ENCODE results near the gene KANK2. TPM values are rescaled to one million over a fixed set of nuclear protein-coding genes. Genes with fewer than 3 reads are reported as not detected.

The KANK2 gene
- total RNA-seq, 1 experiment from 2014 or later: 88.9 TPM

DNA sequence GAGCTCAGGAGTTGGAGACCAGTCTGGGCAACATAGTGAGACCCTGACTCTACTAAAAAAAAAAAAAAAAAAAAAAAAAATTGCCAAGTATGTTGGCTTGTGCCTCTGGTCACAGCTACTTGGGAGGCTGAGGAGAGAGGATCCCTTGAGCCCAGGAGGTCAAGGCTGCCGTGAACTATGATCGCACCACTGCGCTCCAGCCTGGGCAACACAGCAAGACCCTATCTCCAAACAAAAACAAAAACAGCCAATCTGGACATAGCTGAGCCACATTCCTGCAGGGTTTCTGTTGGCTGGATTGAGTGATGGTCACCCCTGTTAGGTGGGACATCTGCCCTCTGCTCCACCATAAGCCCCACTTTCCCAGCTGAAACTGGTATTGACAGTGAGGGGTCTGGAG lies 28.5 kb upstream of the KANK2 start:
- DNase-seq (ENCODE audit: low read depth): no peak

DNA sequence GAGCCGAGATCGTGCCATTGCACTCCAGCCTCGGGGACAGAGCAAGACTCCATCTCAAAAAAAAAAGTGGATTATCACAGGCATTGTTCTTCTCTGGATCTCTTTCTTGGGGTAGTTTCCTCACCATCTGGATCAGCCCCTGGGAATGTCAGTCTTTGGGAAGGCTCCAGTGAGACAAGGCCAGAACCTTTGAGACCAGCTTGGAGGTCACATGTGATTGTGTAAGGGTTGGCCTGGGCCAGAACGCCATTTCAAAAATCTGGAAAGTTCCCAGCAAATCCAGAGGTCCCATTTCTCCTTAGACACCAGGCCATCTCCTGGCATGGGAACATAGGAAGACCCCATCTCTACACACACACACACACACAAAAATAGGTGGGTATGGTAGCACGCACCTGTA lies 27.8 kb upstream of the KANK2 start:
- DNase-seq (ENCODE audit: low read depth): no peak

DNA sequence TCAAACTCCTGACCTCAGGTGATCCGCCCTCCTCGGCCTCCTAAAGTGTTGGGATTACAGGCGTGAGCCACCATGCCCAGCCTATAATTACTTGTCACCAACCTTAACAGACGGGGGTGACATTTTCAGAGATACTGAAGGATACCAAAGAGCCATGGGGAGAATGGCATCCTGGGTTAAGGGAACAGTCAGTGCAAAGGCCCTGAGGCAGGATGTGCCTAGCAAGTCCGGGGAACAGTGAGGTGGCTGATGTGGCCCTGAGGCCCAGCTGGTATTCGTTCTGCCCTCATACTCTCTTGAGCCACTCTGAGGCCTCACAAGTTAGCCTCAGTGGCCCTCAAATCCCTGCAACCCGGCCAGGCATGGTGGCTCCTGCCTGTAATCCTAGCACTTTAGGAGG lies 27.1 kb upstream of the KANK2 start:
- DNase-seq (ENCODE audit: low read depth): no peak

DNA sequence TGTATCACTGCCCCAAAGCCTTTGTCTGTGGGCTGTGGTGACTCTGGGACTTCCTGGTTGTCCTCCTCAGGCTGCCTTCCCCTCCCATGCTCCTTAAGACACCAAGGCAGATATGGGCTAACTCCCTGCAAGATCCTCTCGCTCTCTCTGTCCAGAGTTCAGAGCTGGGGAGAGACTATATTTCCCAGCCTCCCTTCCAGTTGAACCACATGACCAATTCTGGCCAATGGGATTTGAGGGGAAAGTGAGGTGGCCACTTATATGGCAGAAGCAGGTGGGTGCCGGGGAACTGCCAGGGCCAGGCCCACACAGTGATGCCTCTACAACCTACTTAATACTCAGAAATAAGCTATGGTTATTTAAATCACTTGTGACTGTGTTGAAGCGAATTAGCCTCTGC lies 25.9 kb upstream of the KANK2 start:
- no peak for DNase-seq (ENCODE audit: low read depth)

DNA sequence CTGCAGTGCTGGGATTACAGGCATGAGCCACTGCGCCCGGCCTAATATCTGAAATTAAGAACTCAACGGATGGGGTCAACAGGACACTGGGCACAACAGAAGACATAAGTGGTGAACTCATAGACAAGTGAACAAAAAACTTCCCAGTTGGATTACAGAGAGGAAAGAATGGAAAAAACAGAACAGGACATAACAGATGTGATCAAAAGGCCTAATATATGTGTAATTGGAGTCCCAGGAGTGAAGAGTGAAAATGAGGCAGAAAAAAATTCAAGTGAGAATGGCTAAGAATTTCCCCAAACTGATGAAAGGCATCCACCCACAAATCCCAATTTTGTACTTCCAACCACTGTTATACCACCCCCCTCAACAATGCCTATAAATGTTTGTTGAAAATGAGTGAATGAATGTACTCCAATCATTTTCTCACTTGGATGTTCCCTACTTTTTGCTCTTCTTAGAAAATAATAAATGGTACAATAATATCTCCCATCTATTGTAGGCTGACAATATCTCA lies 23.8 kb upstream of the KANK2 start:
- no peak for DNase-seq (ENCODE audit: low read depth)

DNA sequence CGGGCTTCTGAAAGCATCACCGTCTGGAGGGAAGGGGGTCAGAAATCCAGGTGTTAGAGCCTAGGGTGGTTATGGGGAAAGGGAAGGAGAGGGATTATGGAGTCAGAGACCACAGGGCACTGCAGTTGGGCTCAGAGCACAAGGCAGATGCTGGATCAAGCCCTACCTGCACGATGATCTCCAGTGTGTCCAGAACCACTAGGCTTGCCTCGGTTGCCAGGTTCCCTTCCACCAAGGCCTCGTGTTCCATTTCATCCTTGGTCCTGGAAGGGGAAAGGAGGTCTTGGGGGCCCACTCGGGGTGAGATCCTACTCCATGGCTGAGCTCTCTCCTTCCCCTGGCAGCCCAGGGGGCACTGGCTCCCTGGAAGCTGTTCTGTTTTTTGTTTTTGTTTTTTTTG lies 17.0 kb upstream of the KANK2 start:
- no peak for DNase-seq (ENCODE audit: low read depth)

DNA sequence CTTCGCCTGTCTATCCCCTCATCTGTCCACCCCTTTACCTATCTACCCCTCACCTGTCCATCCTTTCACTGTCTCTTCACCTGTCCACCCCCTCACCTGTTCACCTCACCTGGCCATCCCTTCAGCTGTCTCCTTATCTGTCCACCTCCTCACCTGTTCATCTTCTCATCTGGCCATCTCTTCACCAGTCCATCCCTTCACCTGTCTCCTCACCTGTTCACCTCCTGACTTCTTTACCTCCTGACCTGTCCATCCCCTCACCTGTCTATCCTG lies 13.2 kb upstream of the KANK2 start:
- no peak for DNase-seq (ENCODE audit: low read depth)

DNA sequence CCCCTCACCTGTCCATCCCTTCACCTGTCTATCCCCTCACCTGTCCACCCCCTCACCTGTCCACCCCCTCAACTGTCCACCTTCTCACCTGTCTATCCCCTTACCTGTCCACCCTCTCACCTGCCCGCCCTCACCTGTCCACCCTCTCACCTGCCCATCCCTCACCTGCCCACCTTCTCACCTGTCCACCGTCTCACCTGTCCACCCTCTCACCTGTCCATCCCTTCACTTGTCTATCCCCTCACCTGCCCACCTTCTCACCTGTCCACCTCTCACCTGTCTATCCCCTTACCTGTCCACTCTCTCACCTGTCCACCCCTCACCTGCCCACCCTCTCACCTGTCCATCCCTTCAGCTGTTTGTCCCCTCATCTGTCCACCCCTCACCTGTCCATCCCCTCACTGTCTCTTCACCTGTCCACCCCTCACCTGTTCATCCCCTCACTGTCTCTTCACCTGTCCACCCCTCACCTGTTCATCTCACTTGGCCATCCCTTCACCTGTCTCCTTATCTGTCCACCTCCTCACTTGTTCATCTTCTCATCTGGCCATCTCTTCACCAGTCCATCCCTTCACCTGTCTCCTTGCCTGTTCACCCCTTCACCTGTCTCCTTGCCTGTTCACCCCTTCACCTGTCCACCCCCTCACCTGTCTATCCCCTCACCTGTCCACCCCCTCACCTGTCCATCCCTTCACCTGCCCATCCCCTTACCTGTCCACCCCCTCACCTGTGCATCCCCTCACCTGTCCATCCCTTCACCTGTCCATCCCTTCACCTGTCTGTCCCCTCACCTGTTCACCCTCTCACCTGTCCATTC lies 12.7 kb upstream of the KANK2 start:
- DNase-seq (ENCODE audit: low read depth): no peak

DNA sequence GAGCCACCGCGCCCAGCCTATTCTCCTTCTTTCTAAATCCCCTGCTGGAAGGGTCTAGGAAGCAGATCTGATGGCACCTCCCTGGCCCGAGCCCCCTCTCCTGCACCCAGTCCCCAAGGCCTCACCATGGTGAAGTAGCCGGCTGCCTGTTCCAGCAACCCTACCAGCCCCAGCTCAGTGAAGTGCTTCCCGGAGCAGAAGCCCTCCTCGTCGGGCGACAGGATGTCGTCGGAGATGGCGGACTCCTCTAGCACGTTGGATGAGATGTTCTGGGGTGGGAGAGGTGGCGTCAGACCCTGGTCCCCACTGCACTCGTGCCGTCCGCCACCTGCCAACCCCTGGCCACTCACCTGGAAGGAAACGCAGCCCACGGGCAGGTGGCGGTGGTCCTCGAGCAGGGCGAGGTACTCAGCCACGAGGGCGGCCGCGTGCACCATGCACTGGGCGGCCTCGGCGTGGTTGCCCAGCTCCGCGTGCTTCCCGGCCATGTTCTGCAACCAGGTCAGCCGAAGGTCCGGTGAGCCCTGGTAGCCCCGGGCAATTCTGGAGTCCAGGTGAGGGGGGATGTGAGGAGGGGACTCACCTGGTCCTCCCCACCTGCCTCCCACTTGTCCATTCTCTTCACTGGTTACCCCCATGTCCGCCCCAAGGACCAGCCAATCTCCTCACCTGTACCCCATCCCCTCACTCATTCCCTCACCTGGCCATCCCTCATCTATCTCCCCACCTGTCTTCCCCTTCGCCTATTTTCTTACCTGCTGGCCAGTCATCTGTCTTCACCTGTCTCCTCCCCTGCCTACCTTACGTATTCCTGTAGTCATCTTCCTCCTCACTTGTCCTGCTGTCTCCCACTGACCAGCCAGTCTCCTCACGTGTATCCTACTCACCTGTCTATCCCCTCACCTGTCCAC lies 11.5 kb upstream of the KANK2 start:
- DNase-seq (ENCODE audit: low read depth): peak; percentile 67

DNA sequence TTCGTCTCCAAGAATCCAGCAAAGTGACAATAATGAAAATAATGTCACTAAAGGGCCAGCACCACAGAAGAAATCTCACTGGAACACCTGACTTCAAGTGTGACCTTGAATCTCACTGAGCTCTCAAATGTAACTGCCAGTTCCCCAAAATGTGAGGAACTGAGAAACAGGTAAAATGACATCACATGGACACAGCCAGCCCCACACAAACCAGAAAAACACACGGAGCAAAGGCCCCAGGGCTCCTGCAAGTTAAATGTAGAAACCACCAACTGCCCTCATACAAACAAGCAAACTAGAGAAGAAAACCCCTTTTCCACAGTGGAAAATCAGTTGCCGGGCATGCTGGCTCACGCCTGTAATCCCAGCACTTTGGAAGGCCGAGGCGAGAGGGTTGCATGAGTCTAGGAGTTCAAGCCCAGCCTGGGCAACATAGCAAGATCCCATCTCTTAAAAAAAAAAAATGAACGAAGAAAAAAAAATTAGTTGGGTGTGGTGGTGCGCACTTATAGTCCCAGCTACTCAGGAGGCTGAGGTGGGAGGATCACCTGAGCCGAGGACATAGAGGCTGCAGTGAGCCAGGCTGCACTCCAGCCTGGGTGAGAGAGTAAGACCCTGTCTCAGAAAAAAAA lies 8.7 kb upstream of the KANK2 start:
- no peak for DNase-seq (ENCODE audit: low read depth)

DNA sequence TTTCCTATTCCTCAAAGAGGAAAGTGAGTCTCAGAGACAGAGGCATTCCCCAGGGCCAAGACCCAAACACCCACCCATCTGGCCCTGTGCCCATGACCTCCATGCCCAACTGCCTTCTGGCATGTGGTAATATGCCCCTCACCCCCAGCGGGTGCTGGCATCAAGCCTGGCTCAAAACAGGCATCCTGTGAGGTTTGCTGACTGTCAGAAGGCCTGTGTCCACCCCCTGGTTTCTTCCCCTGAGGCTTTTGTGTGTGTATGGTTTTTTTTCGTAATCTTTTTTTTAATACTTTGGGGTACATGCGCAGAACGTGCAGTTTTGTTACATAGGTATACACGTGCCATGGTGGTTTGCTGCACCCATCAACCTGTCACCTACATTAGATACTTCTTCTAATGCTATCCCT lies 7.6 kb upstream of the KANK2 start:
- peak; percentile 73 for DNase-seq (ENCODE audit: low read depth)

DNA sequence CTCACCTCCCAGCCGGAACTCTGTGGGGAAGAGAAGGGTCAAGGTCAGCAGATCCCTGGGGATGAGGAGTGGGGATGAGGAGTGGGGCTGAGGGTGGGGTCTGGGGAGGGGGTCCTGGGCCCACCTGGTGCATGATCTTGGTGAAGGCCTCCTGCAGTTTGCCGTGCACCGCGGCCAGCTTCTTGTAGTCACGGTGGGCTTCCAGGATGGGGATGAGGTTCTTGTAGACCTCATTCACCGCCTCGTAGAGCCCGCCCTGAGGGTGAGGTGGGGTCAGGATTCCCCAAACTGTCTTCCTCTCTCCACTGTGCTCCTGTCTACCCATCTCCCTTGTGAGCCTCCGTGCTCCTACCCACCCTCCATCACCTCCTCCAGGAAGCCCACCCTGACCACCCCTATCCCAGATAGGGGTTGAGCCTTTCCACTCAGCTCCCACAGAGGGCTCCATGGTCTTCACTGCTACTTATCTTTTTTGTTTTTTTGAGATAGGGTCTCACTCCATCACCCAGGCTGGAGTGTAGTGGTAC lies 6.8 kb upstream of the KANK2 start:
- DNase-seq (ENCODE audit: low read depth): no peak

DNA sequence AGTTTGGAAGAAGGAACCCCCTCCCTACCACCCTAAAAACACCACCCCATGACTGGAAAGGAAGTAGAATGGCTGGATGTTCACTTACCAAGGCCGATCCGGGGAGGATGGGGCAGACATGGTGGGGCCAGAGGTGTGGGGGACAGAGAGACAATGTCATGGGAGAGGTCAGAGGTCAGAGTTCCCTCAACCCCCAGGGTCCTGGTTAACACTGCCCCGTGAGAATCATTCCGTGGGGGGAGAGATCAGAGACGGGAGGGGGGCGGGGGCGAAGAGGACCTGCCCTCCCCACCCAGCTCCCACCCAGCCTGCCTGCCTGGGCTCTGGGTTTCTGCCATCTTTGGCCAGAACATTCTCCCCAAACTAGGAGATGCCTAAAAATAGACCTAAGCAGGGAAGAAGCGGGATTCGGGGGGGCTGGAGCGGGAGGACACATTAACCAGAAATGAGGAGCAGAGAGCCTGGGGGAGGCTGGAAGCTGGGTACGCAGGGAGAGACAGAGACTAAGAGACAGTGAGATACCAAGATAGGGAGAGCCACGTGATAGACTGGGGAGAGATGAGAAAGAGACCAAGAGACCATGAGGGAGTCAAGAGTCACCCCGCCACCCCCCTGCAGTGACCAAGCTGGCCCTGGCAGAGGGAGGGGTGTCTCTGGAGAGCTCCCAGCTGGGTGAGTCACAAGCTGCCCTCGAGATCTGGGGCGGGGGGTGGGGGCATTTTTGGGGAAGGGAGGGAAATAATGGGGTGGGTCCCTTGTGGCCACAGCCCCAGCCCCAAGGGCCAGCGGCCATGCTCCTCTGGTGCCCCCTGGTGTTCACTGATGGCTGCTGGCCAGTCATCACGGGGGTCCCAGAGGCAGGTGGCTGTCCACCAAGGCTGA lies 6.1 kb upstream of the KANK2 start:
- peak; percentile 92 for DNase-seq (ENCODE audit: low read depth)

DNA sequence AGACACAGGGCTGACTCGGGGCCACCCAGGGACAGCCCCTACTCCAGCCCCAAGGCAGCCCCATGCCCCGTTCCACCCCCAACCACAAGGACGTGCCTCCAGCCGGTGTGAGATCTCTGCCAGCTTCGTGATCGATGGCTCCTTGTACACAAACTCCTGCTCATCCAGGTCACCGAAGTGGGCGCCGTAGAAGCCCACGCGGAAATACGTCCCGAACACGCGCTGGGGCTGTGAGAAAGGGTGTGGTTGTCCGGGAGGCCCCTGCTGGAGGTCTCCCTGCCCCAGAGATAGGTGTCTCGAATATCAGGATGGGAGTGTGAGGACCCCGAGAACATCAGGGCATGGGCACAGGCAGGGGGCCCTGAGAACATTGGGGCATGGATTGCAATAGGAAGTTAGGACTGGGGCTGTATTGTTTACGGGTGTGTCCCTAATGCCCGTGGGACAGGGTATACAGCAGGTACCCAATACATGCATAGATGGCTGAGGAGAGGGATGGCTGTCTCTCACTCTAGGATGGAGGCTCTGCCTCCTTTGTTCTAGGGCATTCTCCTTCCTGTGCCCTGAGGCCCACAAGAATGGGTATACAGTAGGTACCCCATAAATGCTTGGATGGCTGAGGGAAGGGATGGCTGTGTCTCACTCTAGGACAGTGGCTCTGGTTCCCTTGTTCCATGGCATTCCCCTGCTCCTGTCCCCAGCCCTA lies 5.3 kb upstream of the KANK2 start:
- no peak for DNase-seq (ENCODE audit: low read depth)

DNA sequence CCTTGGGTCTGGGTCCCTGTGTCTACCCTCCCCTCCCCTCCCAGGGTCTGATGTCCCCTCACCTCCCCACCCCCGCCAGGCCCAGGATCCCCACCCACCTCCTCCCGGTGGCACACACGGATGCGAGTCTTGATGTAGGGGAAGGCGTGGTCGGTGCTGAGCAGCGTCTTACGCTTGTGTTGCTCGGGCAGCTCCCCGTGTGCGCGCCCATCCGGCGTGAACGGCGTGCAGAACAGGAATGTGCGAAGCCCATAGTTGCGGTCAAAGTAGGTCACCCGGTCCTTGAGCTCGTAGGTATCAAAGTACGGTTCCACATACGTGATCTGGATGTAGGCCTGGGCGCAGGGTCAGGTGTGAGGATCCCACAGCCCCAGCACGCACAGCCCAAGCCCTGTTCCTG lies 4.4 kb upstream of the KANK2 start:
- DNase-seq (ENCODE audit: low read depth): no peak

DNA sequence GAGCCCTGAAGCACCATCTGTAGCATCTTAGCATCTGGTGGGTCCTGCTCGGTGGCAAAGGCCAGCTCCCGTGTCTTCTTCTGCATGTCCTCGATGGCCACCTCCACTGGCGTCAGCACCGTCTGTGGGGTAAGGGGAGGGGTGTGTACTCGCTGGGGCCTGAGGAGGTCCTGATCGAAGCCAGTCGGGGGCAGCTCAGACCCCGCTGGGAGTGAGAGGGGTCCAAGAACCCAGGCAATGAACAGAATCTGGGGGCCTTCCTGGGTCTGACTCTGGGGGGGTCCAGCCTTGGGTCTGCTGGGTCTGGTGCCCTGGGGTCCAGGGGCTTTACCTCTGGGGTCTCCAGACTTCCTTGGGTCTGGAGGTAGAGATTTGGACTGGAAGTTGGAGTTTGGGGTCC lies 3.6 kb upstream of the KANK2 start:
- no peak for DNase-seq (ENCODE audit: low read depth)

DNA sequence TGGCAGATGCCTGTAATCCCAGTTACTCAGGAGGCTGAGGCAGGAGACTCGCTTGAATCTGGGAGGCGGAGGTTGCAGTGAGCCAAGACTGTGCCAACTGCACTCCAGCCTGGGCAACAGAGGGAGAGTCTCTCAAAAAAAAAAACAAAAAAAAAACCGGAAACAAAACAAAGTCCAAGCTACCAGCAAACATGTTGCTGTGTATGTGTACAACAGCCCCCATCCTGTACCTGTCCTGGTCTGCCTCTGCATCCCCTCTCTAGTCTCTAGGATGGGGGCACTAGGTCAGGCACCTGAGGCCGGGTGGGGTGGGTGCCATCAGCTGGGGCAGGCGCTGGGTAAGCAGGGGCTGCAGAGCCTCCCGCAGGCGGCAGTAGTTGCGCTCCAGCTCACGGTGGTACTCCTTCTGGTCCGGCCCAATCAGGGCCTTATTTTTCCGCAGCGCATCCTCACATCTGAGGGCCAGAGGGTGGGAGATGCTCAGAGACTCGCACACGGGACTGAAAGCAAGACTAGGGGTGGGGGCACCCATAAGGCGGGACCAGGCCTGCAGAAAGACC lies 2.8 kb upstream of the KANK2 start:
- no peak for DNase-seq (ENCODE audit: low read depth)

DNA sequence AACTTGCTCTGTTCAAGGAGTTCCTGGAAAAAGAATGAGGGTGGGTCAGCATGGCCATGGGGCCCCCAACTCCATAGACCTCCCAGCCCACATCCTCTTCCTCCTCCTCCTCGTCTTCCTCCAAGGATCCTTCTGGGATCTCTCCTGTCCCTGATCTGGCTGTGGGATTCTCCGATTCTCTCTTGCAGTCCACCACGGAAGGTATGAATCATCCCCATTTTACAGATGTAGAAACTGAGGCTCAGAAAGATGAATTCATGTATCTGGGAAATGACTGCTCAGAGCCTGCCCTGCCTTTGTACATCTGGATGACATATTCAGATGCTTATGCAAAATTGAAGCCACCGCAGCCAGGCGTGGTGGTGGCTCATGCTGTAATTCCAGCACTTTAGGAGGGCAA lies 2.2 kb upstream of the KANK2 start:
- DNase-seq (ENCODE audit: low read depth): no peak

DNA sequence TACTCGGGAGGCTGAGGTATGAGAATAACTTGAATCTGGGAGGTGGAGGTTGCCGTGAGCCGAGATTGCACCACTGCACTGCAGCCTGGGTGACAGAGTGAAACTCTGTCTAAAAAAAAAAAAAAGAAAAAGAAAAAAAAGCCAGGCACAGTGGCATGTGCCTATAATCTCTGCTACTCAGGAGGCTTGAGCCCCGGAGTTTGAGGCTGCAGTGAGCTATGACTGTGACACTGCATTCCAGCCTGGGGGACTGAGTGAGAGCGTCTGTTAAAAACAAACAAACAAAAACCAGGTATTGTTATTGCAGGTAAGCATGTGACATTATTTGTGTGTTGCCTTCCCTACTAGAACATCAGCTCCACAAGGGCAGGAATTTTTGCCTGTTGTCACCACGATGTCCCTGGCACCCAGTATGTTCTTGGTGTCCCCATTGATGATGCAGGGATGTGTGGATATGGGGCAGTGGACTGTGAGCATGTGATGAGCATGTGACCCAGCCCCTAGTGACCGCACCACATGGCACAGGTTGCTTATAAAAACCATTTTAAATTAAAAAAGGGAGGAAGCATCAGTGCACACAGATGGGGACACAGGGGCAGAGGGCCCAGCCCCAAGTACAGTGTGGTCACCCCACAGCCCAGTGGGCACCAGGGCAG lies 1.6 kb upstream of the KANK2 start:
- no peak for DNase-seq (ENCODE audit: low read depth)

DNA sequence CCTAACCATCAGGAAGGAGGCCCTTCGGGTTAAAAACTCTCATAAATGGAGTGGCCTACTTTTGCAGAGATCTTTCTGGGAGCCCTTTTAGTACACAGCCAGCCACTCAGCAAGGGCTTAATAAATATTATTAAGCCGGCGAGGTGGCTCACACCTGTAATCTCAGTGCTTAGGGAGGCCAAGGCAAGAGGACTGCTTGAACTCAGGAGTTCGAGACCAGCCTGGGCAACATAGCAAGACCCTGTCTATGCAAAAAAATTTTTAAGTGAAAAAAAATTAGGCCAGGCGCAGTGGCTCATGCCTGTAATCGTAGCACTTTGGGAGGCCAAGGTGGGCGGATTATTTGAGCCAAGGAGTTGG lies 810 bp upstream of the KANK2 start:
- no peak for DNase-seq (ENCODE audit: low read depth)

Data from RPMI7951 (cell line).